Fibroblast of villous mesenchyme (primary cell): ENCODE results near the gene GSDMA. TPM values are rescaled to one million over a fixed set of nuclear protein-coding genes. Genes with fewer than 3 reads are reported as not detected.

Experiments used
- DNase-seq: peaks from one replicate; pipeline ENCODE4 v3.0.0-alpha.2; 2010; ENCODE audit warnings: low read depth
- H3K4me3 ChIP-seq: 2 replicates; pipeline ENCODE4 v1.5.1; 2011; ENCODE audit warnings: low read depth, mild to moderate bottlenecking, low read length
- total RNA-seq: library from RNA; depleted of rRNA; stranded (reverse); fragments of >200 nt; gene quantifications from 2 replicates; pipeline ENCODE4 v1.2.3, GENCODE V29; 2012
- TF ChIP-seq, protein P1 (sequence below): IDR thresholded peaks from 2 replicates; pipeline ENCODE4 v1.5.1; 2012; ENCODE audit warnings: low read depth, mild to moderate bottlenecking, low read length; ENCODE audit not compliant: insufficient read depth

The GSDMA gene
- total RNA-seq, 1 donor = under 0.01 TPM

DNA sequence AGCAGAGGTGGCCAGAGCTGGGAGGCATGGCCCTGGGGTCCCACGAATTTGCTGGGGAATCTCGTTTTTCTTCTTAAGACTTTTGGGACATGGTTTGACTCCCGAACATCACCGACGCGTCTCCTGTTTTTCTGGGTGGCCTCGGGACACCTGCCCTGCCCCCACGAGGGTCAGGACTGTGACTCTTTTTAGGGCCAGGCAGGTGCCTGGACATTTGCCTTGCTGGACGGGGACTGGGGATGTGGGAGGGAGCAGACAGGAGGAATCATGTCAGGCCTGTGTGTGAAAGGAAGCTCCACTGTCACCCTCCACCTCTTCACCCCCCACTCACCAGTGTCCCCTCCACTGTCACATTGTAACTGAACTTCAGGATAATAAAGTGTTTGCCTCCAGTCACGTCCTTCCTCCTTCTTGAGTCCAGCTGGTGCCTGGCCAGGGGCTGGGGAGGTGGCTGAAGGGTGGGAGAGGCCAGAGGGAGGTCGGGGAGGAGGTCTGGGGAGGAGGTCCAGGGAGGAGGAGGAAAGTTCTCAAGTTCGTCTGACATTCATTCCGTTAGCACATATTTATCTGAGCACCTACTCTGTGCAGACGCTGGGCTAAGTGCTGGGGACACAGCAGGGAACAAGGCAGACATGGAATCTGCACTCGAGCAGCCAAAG lies 54.7 kb downstream of the GSDMA start:
- TF ChIP-seq, protein P1, sequence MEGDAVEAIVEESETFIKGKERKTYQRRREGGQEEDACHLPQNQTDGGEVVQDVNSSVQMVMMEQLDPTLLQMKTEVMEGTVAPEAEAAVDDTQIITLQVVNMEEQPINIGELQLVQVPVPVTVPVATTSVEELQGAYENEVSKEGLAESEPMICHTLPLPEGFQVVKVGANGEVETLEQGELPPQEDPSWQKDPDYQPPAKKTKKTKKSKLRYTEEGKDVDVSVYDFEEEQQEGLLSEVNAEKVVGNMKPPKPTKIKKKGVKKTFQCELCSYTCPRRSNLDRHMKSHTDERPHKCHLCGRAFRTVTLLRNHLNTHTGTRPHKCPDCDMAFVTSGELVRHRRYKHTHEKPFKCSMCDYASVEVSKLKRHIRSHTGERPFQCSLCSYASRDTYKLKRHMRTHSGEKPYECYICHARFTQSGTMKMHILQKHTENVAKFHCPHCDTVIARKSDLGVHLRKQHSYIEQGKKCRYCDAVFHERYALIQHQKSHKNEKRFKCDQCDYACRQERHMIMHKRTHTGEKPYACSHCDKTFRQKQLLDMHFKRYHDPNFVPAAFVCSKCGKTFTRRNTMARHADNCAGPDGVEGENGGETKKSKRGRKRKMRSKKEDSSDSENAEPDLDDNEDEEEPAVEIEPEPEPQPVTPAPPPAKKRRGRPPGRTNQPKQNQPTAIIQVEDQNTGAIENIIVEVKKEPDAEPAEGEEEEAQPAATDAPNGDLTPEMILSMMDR = no peak
- H3K4me3 ChIP-seq = no peak overlapping the region
- no peak for DNase-seq

DNA sequence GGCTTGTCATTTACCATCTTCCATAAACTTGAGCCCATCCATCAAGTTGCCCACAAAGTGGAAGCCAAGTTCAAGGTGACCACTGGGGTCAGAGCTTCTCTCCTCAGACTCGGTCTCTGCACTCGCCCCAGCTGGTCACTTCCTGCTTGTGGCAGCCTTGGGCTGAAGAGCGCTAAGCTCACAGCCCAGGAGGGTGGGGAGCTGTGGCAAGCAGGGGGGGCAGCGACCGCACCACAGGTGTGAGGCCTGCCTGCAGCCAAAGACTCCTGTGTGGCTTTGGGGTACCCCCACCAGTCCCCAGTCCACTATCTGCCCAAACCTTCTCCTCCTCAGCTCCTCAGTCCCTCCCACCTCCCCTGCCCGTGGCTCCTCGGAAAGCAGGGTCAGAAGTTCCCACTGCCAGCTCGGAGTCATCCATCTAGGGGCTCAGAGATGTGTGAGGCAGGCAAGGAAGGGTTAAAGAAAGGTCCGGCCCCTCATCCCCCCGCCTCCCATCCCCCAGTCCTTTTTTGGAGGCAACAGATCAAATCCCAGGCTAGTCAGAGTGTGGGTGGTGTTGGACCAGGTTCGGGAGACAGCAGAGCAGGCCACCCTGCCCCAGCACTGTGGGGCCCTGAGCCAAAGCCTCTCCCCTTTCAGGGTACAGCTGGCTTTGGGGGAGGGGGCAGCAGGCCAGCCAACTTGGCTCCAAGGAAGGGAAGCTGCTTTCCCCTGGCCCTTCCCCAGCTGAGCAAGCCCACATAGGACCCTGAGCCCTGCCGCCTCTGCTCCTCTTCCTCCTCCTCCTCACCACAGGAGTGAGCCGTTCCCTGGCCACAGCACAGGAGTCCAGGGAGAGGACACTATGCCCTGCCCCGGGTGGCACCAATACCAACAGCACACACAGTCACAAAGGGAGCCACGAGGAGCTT lies 55.7 kb downstream of the GSDMA start:
- no peak for DNase-seq
- H3K4me3 ChIP-seq = no peak overlapping the region

DNA sequence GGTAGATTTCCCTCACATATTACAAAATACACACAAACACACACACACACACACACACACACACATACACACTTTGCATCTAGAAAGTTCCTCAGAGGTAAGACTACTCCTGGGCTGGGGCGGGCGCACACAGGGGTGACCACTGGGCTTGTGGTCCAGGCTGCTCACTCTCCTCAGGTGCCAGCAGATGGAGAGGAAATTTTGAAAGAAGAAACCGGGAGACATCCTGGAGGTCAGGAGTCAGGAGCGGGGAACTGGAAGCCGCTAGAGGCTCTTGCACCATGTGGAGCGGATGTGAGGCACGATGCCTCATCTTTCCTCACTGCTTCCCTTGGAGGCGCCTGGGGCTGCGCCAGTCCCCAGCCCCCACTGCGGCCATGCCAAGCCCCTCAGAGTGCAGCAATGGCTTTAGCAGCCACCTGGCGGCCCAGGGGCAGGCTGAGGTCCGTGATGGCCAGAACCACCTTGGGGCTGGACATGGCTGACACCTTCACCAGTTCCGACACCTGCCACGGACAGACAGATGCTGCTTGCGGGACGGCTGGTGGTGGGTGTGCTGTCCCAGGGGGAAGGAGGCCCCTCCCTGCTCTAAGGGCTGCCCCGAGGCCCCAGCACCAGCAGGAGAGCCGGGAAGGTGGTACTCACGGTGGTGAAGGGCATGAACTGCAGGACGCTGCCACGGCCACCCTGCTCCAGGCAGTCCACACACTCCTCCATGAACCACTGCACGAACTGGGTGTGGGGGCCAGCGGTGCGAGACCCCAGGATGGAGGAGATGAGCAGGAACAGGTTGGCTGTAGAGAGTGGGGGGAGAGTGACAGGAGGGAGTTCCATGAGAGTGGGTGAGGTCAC lies 56.6 kb downstream of the GSDMA start:
- peak; percentile 73 for DNase-seq
- TF ChIP-seq, protein P1 = no peak
- no peak overlapping the region for H3K4me3 ChIP-seq

More for the DNA sequence above, 55.7 kb downstream of the GSDMA start:
- TF ChIP-seq, protein P1 = no peak

DNA sequence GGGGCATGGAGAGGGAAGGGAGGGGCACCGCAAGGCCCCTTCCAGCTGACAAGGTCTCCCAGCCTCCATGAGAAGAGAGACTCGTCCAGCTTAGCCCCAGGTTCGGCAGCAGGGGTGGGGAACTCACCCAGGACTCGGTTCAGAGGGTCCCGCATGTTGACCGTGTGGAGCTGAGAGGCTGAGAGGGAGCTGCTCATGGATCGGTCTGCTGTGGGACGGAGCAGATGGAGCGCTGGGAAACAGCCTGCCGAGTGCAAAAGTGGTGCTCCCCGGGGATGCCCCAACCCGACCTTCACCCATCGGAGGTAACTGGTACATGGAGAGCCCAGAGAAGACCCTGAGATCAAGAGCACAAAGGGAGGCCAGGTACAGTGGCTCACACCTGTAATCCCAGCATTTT lies 57.3 kb downstream of the GSDMA start:
- TF ChIP-seq, protein P1 = no peak
- H3K4me3 ChIP-seq = no peak overlapping the region
- DNase-seq = no peak

DNA sequence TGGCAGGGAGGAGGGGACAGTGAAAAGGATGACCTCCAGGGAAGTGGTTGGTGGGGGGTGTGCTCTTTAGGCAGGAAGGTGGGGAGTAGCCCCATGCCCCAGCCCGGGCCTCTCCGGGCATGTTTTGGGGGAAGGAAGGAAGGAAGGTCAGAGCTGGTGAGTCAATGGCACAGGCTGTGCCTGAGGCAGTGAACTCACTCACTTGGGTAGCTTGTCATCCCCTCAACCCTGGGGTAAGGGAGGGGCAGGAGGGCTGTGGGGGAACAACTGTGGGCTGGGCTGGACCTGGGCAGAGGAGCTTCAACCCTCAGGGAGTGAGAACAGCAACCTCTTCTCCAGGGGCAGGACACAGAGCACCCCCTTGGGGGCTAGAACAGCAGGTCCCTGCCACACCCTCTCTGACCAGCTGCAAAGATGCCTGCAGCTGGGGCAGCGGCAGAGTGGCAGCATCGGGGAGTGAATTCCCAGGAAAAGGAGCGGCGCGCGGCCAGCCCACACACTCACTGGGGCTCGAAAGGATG lies 58.7 kb downstream of the GSDMA start:
- TF ChIP-seq, protein P1 = no peak
- no peak overlapping the region for H3K4me3 ChIP-seq
- DNase-seq = peak; percentile 41

DNA sequence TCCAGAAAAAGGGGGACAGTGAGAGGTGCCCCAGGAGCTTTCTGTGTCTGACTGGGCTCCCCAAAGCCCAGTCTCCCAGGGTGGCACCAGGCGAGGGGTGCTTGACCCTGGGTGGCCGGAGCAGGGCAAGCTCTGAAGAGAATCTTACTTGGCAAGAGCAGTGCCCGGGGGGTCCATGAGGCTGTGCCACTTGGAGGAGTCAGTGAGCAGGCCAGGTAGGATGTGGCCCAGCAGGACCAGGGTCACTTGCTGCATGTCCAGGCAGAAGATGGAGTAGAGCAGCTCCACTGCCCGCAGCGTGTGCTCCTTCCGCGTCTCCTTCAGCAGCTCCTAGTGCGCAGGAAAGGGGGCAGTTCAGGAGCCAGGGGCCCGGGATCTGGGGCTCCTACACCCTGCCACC lies 59.7 kb downstream of the GSDMA start:
- DNase-seq = no peak
- H3K4me3 ChIP-seq = no peak overlapping the region
- TF ChIP-seq, protein P1 = no peak
